Epithelial cell of proximal tubule (primary cell): ENCODE data around the gene ZNF664. TPM values are rescaled to one million over a fixed set of nuclear protein-coding genes. Genes with fewer than 3 reads are reported as not detected.

Experiments
- DNase-seq: peaks from one replicate; pipeline ENCODE4 v3.0.0-alpha.2; 2011; ENCODE audit warnings: low read depth
- H3K4me3 ChIP-seq: 2 replicates; pipeline ENCODE4 v1.5.1; 2011; ENCODE audit warnings: low read depth, mild to moderate bottlenecking, low read length
- total RNA-seq: library from RNA; depleted of rRNA; stranded (reverse); fragments of >200 nt; gene quantifications from 2 replicates; pipeline ENCODE4 v1.2.3, GENCODE V29; 2015
- TF ChIP-seq, protein P1 (sequence below): conservative IDR thresholded peaks from 2 replicates; pipeline ENCODE4 v1.5.1; 2012; ENCODE audit warnings: low read depth, mild to moderate bottlenecking, low read length

The ZNF664 gene
- total RNA-seq, 1 donor from 2014 or later, result 41.7 TPM

- DNase-seq, result no peak
- TF ChIP-seq, protein P1, sequence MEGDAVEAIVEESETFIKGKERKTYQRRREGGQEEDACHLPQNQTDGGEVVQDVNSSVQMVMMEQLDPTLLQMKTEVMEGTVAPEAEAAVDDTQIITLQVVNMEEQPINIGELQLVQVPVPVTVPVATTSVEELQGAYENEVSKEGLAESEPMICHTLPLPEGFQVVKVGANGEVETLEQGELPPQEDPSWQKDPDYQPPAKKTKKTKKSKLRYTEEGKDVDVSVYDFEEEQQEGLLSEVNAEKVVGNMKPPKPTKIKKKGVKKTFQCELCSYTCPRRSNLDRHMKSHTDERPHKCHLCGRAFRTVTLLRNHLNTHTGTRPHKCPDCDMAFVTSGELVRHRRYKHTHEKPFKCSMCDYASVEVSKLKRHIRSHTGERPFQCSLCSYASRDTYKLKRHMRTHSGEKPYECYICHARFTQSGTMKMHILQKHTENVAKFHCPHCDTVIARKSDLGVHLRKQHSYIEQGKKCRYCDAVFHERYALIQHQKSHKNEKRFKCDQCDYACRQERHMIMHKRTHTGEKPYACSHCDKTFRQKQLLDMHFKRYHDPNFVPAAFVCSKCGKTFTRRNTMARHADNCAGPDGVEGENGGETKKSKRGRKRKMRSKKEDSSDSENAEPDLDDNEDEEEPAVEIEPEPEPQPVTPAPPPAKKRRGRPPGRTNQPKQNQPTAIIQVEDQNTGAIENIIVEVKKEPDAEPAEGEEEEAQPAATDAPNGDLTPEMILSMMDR, result no peak
- no peak overlapping the region for H3K4me3 ChIP-seq
Measured at GRCh38 chr12:124010687-124011086, 37.7 kb downstream of the ZNF664 start.

DNA sequence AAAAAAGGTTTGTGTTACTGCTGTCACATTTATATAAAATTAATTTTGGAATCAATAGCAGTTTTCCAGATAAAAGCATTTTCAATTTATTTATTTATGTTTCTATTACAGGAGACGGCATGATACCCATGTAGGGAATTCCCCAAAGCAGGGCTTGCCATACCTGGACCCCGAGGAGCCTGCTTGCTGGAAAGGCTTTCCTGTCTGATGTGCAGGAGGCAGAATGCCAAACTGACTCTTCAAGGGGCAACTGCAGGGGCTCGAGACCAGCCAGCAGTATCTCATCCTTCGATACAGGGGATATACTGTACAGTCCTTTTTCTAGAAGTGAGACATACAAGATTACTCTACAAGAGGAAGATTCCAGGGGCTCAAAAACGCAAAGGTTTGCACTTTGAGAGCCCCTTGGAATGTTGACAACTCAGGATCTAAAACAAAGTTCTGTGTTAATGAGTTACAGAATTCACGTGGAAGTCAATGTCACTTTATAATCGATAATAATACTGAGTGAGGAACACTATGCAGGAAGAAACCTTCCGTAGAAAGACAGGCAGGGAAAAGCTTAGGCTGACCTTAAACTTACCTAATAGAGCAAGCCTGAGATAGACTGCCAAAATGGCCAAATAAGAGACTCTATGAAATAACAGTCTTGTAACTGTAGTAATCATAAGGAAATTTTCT, 38.6 kb downstream of the ZNF664 start:
- no peak for DNase-seq
- TF ChIP-seq, protein P1, result no peak

GRCh38 chr12:124013073-124013472, 40.1 kb downstream of the ZNF664 start:
- no peak for DNase-seq
- TF ChIP-seq, protein P1, result no peak
- H3K4me3 ChIP-seq, result no peak overlapping the region

More for the DNA sequence above, 38.6 kb downstream of the ZNF664 start:
- no peak overlapping the region for H3K4me3 ChIP-seq

DNA sequence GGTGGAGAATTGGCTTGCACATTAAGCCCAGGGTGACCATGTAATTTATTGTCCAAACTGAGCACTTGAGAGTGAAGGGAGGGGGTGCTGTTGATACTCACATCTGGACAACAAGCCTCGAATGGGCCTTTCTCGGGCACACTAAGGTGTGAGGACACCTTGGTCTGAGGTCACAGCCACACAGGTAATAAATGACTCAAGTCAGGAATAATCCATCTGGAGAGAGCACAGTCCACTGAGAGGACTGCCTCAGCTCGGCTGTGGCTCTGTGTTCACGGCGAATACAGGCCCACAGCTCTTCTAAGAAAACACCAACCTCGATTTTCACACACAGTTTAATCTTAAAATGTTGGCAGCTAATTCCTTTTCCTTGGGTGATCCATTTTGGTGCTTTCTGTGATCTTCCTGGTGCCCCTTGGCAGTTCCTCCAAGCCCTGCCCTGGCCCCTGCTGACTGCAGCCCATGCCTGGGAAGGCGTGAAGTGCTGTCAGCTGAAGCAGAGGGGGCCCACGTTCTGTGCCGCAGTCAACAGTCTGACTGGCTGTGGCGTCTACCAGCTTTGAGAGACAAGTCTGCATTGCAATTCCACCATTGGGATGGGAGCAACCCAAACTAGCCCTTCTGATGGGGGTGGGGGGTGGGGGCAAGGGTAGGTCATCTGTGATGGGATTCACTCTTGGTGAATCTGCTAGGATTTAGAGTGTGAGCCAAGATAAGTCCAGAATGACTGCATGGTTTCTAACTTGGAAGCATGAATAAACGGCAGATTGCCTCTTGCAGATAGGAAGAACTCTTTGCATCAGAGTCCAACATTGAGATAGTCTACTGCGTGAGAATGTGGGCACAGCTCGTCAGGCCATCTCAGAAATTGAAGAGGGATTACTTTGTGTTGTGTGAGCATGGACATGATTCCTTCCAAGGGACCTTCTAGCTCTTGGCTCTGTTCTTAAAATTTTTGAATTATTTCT, 42.8 kb downstream of the ZNF664 start:
- DNase-seq, result no peak
- no peak overlapping the region for H3K4me3 ChIP-seq
- TF ChIP-seq, protein P1, result no peak

GRCh38 chr12:124017064-124017463, 44.0 kb downstream of the ZNF664 start:
- TF ChIP-seq, protein P1, result no peak
- H3K4me3 ChIP-seq, result no peak overlapping the region
- DNase-seq, result no peak

DNA sequence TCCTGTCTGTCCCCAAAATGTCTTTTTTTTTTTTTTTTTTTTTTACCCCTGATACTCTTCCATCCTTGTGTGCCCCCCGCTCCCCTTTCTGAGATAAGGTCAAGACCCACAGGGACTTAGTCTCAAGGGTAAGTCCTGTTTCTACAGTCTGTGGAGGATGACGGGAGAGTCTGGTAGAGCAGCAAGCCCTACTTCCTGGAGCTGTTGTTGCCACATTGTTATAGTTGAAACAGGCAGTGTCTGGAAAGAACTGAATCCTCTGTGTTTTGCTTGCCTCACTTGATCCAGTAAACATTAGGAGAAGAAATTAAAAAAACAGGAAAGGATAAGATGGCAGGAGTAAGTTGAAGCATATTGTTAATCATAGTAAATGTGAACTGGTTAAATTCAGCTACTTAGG, 45.5 kb downstream of the ZNF664 start:
- DNase-seq, result no peak
- no peak overlapping the region for H3K4me3 ChIP-seq
- TF ChIP-seq, protein P1, result no peak
